GM21390 (cell line): ENCODE results near the gene P2RY13.
A peak's percentile ranks its signal among the peaks of the same experiment; 100 is the strongest.

ENCODE experiments used
- ATAC-seq: cut with Tn5 transposase; IDR thresholded peaks from one replicate; pipeline ENCODE4 v1.9.1; 2021; ENCODE audit not compliant: unreplicated experiment

Gene P2RY13

DNA sequence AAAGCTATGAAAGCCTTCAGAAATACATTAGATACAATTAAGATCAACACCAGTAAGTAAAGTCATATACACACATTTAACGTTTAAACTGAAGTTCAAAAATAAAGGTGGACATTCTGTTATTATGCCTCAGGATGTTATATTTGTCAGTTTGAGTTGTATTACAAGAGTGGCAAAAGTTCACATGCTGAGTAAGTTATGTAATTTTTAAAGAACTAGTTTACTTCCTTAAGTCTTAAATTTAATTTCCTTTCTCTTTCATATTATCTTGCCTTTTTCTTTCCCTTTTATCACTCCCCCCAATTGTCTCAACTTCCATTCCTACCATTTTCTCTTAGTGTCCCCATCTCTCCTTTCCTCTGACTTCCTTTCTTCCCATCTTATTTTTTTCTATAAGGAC, 7.8 kb downstream of the P2RY13 start:
- ATAC-seq, result no peak

- ATAC-seq, result no peak
These were observed 9.2 kb downstream of the P2RY13 start for GRCh38 chr3:151320131-151320530.

DNA sequence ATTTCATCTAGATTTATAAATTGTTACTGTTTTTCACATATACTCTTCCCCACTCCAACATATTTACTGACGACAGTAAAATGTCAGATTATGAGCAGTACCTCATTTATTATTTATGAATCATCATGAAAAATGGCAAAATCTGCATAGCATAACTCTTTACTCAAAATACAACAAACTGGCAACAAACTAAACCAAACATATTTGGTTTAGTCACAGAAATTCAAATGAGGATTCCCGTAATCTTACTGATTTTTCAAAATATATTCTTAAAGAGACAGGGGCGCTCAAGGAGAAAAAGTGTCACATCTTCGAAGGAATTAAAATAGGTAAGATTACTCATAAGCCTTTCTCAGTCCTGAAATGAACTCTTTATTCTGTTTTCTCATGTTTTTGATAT, 9.7 kb downstream of the P2RY13 start:
- no peak for ATAC-seq

GRCh38 chr3:151318991-151319390, 10.4 kb downstream of the P2RY13 start:
- no peak for ATAC-seq

DNA sequence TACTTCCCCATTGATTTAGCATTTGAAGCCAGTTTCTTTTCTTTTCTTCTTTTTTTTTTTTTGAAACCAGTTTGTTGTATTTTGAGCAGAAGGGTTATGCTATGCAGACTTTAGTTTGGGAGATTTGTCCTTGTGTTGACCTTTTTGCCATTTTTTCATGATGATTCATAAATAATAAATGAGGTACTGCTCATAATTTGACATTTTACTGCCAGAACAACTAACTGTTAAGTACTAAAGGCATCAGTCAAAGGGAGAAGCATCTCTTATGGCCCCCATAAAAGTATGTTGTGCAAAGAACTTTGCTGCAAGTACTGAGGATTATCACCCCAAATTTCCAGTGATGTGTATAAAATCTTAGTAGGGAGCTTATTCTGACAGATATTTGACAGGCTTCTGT, 11.0 kb downstream of the P2RY13 start:
- ATAC-seq, result no peak

DNA sequence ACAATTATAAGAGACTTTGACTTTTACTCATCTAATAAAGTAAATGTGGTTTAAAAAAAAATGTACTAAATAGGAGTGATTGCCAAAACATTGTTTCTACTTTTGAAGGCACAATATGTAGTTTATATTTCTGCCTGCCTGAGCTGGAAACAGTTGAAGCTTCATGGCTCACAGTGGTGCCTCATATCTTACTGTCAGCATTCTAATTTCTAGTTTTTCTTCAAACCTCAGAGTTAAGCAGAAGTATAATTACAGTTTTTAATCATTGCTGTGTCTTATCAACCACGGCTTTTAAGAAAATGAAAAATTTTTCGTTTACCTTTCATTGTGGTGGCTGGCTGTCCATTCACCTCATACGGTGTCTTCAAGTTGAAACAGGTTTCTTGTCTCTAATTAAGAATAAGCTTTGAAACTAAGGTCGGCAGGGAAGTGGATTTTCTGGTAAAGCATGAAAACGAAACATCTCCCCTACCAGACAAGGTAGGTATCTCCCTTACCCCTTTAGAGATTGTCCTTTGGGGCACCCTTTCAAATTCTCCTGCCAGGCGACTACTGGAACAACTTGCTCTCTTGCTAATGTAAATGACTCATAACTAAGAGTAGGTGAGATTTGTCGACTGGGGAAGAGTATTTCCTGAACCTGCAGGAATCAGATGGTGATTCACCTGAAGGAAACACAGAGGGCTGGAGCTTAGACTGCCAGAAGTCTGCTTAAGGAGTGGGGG, 12.9 kb downstream of the P2RY13 start, which contains the start of gene GPR87:
Gene GPR87 (minus strand): TSS at position 554 of the 725 bp plus-strand sequence. CDS start 16,720 bp downstream, outside the sequence.
- peak; percentile 50 for ATAC-seq

DNA sequence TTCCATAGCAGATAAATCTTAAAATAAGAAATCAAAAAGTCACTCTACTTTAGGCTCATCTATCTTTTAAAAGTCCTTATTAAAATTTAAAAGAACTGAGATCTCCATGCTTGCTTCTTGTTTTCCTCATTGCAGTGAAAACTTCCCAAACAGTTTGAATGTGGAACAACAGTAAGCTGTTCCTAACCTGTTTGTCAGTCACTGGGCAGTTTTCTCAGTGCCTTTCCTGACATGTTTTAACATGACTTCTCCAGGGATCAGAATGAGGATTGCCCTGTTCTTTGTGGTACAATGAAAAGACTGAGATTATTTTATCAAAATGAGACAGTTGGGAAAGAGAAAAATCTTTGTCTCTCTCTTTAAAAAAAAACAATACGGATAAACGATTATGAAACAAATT, 13.5 kb downstream of the P2RY13 start:
- ATAC-seq, result no peak

DNA sequence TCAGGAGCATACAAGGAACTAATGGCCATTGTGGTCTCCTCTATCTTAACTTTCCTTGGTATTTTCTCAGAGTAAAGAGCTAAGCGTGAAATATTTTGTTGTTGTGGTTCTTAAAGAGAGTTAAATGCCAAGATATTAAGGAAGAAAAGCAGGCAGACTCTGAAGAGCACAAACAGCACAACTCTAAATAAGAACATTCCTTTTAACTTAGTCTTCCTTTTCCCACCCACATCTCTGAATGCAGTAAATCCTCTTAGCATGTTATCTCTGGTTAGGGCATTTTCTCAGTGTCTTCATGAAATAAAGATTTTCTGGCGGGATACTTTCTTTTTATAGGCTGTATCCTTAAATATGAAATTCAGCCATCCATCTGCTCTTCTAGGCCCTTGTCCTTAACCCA, 14.2 kb downstream of the P2RY13 start:
- ATAC-seq, result no peak

GRCh38 chr3:151314593-151314992, 14.8 kb downstream of the P2RY13 start:
- no peak for ATAC-seq

DNA sequence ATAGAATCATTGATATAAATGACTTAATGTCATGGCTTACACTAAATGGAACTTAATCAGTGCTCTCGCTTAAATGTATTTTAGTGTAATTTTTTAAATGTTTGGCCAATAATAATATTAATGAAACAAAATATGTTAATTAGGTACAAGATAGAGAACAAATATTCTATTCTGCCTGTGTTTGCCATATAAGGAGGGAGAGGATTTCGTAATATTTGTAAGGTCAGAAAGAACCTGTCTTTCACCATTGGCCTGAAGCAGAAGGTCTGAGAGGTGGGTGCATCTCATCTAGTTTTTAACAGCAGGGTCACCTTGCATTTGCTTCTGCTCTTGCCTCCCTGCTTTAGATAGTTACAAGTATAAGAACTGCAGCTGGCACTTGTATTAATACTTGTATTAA, 15.2 kb downstream of the P2RY13 start:
- ATAC-seq, result no peak

DNA sequence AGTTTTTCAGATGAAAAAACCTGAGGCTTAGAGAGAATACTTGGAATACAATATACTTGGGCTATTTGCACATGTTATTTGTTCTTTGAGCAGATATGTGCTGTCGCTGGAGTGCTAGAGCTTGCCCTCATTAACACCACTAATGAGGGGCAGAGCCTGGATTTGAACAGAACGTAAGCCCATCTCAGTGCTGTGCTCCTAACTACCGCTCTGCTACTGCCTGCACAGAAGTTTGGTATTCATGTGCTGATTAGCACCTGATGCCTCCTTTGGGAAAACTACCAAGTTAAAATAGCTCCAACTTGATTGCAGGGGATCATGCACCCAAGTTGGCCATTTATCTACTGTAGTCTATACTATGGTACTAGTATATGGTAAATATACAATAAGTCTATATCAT, 16.4 kb downstream of the P2RY13 start:
- ATAC-seq, result no peak

GRCh38 chr3:151309566-151309965, 19.8 kb downstream of the P2RY13 start:
- ATAC-seq, result no peak

DNA sequence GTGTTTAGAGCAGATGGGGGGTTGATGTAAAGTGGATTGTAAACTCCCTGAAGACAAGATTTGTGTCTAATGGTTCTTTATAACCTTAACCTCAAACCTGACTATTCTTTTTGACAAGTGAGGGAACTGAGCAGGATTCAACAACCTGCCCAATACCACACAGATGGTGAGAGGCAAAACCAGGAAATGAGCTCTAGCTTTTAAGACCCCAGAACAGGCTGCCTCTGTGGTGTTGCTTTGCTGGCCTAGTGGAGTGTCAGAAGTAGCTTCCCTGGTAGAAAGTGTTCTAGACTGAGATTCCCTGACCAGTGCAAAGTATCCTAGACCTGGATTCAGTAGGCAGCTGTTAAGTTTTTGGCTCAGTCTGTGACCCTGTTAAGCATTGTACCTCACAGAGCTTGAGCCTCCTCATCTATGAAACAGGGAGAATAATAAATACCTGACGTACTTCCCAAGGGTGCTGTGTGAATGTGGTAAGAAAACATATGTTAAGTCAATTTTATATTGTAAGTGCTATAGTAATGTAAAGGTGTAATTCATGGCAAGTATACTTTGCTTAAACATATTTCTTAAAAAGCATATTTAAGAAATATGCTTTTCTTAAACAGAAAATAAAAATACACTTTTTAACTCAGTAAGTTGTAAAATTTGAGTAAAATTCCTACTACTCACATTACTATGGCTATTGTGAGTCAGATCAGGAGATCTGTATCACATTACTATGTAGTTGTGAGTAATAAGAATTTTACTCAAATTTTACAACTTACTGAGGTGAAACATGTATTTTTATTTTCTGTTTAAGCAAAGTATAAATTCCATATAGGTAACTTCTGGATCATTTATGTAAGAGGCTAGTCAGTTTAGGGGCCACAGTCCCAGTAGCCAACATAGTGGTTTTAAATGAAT, 21.5 kb downstream of the P2RY13 start:
- no peak for ATAC-seq

- no peak for ATAC-seq
These were observed 22.2 kb downstream of the P2RY13 start for GRCh38 chr3:151307131-151307530.

DNA sequence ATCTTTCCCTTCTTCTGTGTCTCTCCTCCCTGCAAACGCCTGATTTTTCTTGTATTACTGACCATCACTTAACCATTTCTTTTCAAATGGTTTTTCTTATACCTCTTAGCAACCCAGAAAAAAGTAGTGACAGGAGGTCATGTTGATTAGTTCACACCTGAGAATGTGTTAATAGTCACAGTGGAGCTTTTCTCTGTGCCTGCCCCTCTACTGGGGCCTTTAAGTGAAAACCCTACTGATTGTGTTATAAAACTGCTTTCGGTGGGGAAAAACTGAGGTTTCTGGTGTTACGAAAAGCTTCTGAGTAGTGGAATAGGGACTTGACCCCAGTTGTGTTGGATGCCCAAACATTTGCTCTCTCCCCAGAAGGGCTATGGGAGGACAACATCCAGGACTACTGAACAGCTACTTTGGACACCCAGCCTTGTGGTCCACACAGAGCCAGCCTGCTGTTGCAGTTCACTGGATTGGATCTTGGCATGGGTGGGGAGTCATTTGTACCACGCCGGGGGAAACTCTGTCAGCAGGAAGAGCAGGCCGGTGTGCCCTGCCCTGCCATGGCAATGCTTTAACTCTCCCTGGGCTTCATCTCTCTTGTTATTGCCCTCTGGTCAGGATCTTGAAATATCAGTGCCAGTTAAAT, 23.1 kb downstream of the P2RY13 start:
- no peak for ATAC-seq

DNA sequence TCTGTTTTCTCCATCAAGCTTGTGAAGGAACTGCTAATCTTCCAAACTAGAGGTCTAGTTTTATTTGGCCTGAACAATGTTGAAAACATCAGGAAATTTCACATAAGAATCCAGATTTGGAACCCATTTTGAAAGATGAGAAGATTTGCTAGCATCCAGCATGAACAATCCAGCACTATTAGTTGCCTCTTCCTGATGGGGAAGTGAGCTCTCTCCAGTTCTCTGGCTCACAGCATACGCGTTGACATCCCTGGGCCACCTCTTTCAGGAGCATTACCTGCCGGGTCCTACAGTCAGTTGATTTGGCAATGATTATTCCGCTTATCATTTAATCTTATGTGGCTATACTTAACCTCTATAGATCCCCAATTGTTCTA, 23.6 kb downstream of the P2RY13 start:
- no peak for ATAC-seq

DNA sequence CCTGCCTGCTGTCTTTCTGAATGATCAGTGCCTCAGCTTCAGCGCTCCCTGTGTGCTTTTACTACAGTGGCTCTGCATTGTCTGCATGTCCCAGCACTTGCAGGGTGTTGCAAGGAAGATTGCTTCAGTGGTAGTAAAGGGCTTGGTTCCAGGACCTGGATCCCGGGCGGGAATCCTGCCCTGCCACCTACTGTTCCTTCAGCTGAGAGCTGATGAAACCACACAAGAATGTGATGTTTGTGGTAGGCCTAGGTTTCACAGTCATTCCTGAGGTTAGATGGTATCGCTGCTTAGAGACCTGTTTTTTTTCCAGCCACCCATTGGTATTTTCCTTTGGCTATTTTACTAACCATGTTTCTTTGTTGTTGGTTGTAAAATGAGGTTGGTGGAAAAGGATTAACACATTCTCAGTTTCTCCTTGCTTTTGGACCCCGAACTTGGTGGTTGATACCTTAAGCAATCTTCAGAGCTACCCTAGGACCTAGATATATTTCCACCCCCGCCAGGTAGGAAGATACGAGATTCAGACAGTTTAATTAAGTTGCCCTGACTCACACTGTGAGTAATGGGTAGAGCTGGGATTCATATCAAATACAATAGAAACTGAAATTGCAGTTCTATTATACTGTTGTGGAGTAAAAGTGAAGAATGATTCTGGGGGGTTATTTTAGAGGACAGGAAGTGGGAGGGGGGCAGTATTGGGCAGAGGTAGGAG, 24.1 kb downstream of the P2RY13 start:
- no peak for ATAC-seq

- ATAC-seq, result no peak
These were observed 25.6 kb downstream of the P2RY13 start for GRCh38 chr3:151303751-151304150.

GRCh38 chr3:151301787-151302186, 27.6 kb downstream of the P2RY13 start:
- ATAC-seq, result no peak

DNA sequence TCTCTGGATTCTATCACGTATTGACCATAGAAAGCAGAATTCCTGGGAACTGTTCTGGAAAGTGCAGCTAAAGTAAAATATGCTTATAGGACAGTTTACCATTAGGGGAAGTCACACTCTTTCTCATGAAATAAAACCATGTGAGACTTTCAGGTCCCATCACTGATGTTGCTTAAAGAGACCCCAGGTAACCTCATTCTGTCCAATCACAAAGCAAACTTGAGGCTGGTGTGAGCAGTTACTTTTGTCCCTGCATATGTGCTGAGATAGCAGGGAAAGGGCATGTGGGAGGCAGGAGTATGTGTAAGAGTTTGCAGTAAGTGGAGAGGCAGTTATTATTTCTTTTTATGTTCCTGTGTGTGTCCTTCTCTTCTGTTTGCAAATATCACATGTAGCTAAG, 28.8 kb downstream of the P2RY13 start:
- ATAC-seq, result no peak

DNA sequence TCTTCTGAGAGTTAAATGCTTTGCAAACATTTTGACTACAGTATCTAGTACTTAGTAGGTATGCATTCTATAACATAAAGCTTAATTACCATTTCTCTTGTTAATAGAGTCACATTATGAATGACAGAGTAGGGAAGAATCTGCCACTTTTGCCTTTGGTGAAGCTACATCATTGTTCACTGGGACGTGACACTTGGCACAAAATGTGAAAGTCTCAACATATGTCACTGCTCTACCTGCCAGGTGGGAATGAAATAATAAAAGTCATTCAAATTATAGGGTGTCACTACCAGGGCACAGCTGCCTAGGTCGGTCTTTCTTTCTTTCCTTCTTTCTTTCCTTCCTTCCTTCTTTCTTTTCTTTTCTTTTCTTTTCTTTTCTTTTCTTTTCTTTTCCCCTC, 30.3 kb downstream of the P2RY13 start:
- ATAC-seq, result no peak
